Lower lobe of right lung (tissue), 2 donors: ENCODE results near the gene MITF. TPM values are rescaled to one million over a fixed set of nuclear protein-coding genes. Genes with fewer than 3 reads are reported as not detected.

ENCODE experiments used
- ATAC-seq, 2 donors: fragments of 200-7000 bp; cut with Tn5 transposase; one replicate each; pipeline ENCODE4 v1.9.1; 2020 to 2022; ENCODE audit warnings: mild to moderate bottlenecking in 2 of 2, moderate library complexity in 2 of 2
- DNase-seq: peaks from one replicate; pipeline ENCODE4 v3.0.0-alpha.2; 2020
- H3K27ac ChIP-seq: fragments of 200-600 bp; one replicate; pipeline ENCODE4 v1.8.0; 2022
- H3K27me3 ChIP-seq: fragments of 200-600 bp; one replicate; pipeline ENCODE4 v1.8.0; 2022; ENCODE audit warnings: low read depth
- H3K36me3 ChIP-seq: fragments of 200-600 bp; one replicate; pipeline ENCODE4 v1.8.0; 2022; ENCODE audit warnings: mild to moderate bottlenecking
- H3K4me1 ChIP-seq: fragments of 200-600 bp; one replicate; pipeline ENCODE4 v1.8.0; 2022
- H3K4me3 ChIP-seq: fragments of 200-600 bp; one replicate; pipeline ENCODE4 v1.8.0; 2022; ENCODE audit warnings: mild to moderate bottlenecking
- H3K9me3 ChIP-seq: fragments of 200-600 bp; one replicate; pipeline ENCODE4 v1.8.0; 2022
- intact Hi-C: fragments of 100-400 bp; cut with DNase I; formaldehyde crosslinking; loops from one replicate; pipeline ENCODE4 v1.11.0; 2022
- total RNA-seq: library from RNA; stranded (reverse); fragmentation: NEBNext Ultra II Directional; extraction: Animal tissue kit (Norgen Biotek cat#: 25700); gene quantifications from one replicate; pipeline ENCODE4 v1.2.1, GENCODE V29; 2021
- TF ChIP-seq, protein P1 (sequence below): fragments of 200-600 bp; IDR thresholded peaks from one replicate; pipeline ENCODE4 v1.8.0; 2022; ENCODE audit warnings: antibody characterized with exemption, mild to moderate bottlenecking
- donor health status: DM: no; HTN: yes; CAD: no; lungs with severe emphysema.

The MITF gene
- total RNA-seq, 1 donor from 2014 or later = 45.1 TPM

DNA sequence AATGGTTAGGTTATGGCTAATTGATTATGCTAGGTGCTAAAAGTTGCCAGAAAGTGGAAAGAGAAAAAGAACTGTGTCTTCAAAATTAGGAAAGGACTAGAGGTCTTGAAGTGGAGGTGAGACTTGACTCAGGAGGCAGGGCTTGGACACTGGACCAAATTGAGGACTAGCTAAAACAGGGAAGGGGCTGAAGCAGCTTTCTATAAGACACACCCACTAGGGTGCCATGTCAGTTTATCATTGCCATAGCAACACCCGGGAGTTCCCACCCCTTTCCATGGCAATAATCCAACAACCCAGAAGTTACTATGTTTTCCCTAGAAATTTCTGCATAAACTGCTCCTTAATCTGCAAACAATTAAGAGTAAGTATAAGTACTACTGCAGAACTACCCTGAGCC is 42.9 kb upstream of the MITF start:
- Histone ChIP-seq H3K36me3 (no peaks in the 10 kb centered on the region), H3K4me1 (no peaks in the 10 kb centered on the region), H3K27me3 (no peaks in the 10 kb centered on the region), H3K4me3 (no peak overlapping the region), H3K27ac (no peak overlapping the region), H3K9me3 (peaks cover 7% of the 10 kb centered on the region)
- TF ChIP-seq, protein P1, sequence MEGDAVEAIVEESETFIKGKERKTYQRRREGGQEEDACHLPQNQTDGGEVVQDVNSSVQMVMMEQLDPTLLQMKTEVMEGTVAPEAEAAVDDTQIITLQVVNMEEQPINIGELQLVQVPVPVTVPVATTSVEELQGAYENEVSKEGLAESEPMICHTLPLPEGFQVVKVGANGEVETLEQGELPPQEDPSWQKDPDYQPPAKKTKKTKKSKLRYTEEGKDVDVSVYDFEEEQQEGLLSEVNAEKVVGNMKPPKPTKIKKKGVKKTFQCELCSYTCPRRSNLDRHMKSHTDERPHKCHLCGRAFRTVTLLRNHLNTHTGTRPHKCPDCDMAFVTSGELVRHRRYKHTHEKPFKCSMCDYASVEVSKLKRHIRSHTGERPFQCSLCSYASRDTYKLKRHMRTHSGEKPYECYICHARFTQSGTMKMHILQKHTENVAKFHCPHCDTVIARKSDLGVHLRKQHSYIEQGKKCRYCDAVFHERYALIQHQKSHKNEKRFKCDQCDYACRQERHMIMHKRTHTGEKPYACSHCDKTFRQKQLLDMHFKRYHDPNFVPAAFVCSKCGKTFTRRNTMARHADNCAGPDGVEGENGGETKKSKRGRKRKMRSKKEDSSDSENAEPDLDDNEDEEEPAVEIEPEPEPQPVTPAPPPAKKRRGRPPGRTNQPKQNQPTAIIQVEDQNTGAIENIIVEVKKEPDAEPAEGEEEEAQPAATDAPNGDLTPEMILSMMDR = no peak
- ATAC-seq (no peak), DNase-seq (no peak)
- intact Hi-C loops = loop anchor here (10.0 kb wide), 1 partner anchor 98 kb away; no protein-coding TSS in a partner anchor

- DNase-seq (no peak), ATAC-seq (peak in 1 of 2 donors; percentile 47)
- H3K9me3 ChIP-seq = peaks cover 7% of the 10 kb centered on the region
- no peaks in the 10 kb centered on the region for H3K27me3 ChIP-seq
- no peak overlapping the region for H3K27ac ChIP-seq
- H3K4me1 ChIP-seq = no peaks in the 10 kb centered on the region
- intact Hi-C loops = loop anchor here (10.0 kb wide), 1 partner anchor 97 kb away; no protein-coding TSS in a partner anchor
- H3K4me3 ChIP-seq = no peak overlapping the region
- TF ChIP-seq, protein P1 = no peak
- no peaks in the 10 kb centered on the region for H3K36me3 ChIP-seq
These were observed 41.9 kb upstream of the MITF start for GRCh38 chr3:69697381-69697780.

- no peak overlapping the region for H3K4me3 ChIP-seq
- TF ChIP-seq, protein P1 = no peak
- H3K4me1 ChIP-seq = no peaks in the 10 kb centered on the region
- intact Hi-C loops = loop anchor here (10.0 kb wide), 1 partner anchor 96 kb away; no protein-coding TSS in a partner anchor
- no peaks in the 10 kb centered on the region for H3K27me3 ChIP-seq
- no peaks in the 10 kb centered on the region for H3K36me3 ChIP-seq
- no peak for ATAC-seq
- H3K9me3 ChIP-seq = peaks cover 7% of the 10 kb centered on the region
- no peak overlapping the region for H3K27ac ChIP-seq
- no peak for DNase-seq
These were observed 40.5 kb upstream of the MITF start for GRCh38 chr3:69698728-69699127.

- Histone ChIP-seq H3K4me3 (no peak overlapping the region), H3K4me1 (no peaks in the 10 kb centered on the region), H3K9me3 (peaks cover 7% of the 10 kb centered on the region), H3K27ac (no peak overlapping the region), H3K36me3 (no peaks in the 10 kb centered on the region), H3K27me3 (no peaks in the 10 kb centered on the region)
- intact Hi-C loops = loop anchor here (10.0 kb wide), 1 partner anchor 96 kb away; no protein-coding TSS in a partner anchor
- no peak for DNase-seq
- TF ChIP-seq, protein P1 = no peak
- no peak for ATAC-seq
These were observed 40.1 kb upstream of the MITF start for GRCh38 chr3:69699183-69699582.

DNA sequence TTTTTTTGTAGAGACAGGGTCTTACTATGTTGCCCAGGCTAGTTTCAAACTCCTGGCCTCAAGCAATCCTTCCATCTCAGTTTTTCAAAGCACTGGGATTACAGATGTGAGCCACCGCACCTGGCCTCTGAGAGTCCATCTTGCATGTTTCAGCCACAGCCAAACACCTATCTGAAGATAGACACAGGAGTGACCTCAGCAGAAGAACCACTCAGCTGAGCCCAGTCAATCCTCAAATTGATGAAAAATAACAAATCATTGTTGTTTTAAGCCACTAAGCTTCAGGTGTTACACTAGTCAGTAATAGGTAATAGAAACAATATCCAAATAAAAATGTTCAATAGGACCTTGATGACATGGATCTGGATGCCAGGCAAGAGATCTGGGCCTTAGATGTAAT is 38.3 kb upstream of the MITF start:
- H3K27me3 ChIP-seq = no peaks in the 10 kb centered on the region
- no peaks in the 10 kb centered on the region for H3K4me1 ChIP-seq
- DNase-seq (no peak), ATAC-seq (no peak)
- H3K9me3 ChIP-seq = peaks cover 7% of the 10 kb centered on the region
- no peak overlapping the region for H3K27ac ChIP-seq
- TF ChIP-seq, protein P1 = no peak
- no peaks in the 10 kb centered on the region for H3K36me3 ChIP-seq
- H3K4me3 ChIP-seq = no peak overlapping the region
- intact Hi-C loops = no loop called here
